HepG2 (cell line): ENCODE data around the gene PKDREJ. TPM values are rescaled to one million over a fixed set of nuclear protein-coding genes. Genes with fewer than 3 reads are reported as not detected.

Source experiments
- ARHGAP35 ChIP-seq: sonication (generic); formaldehyde crosslinking; IDR thresholded peaks from 2 replicates; pipeline ENCODE4 v1.9.0; 2022; ENCODE audit warnings: mild to moderate bottlenecking, inconsistent platforms, moderate library complexity, missing genetic modification reagents, borderline replicate concordance
- ATF6 ChIP-seq: sonication (generic); formaldehyde crosslinking; conservative IDR thresholded peaks from 2 replicates; pipeline ENCODE4 v1.4.0; 2020; ENCODE audit warnings: missing genetic modification reagents
- CCDC6 ChIP-seq: sonication (generic); formaldehyde crosslinking; IDR thresholded peaks from 2 replicates; pipeline ENCODE4 v1.8.1; 2022; ENCODE audit warnings: mild to moderate bottlenecking, missing genetic modification reagents, moderate library complexity
- CEBPB ChIP-seq: IDR thresholded peaks from 2 replicates; pipeline ENCODE4 v1.6.1; 2011; ENCODE audit warnings: low read depth, low read length, improper control_type of control experiment, borderline replicate concordance
- ERF ChIP-seq: IDR thresholded peaks from 2 replicates; pipeline ENCODE4 v1.6.1; 2018; ENCODE audit warnings: missing biosample characterization, missing genetic modification reagents
- HCFC1 ChIP-seq: fragments of 150-350 bp; IDR thresholded peaks from 2 replicates; pipeline ENCODE4 v1.6.1; 2014; ENCODE audit warnings: low read depth, low read length
- LBX2 ChIP-seq: sonication (generic); formaldehyde crosslinking; IDR thresholded peaks from 2 replicates; pipeline ENCODE4 v1.5.0; 2020; ENCODE audit warnings: missing genetic modification reagents, mild to moderate bottlenecking, borderline replicate concordance
- MAFF ChIP-seq: IDR thresholded peaks from 2 replicates; pipeline ENCODE4 v1.6.1; 2011; ENCODE audit warnings: low read depth, low read length, improper control_type of control experiment
- MXI1 ChIP-seq: IDR thresholded peaks from 3 replicates; pipeline ENCODE4 v1.6.1; 2012; ENCODE audit warnings: low read depth, low read length, inconsistent platforms, borderline replicate concordance
- MYPOP ChIP-seq: sonication (generic); formaldehyde crosslinking; IDR thresholded peaks from 2 replicates; pipeline ENCODE4 v1.8.1; 2023; ENCODE audit warnings: mild to moderate bottlenecking, moderate library complexity, missing genetic modification reagents
- NR2F2 ChIP-seq: IDR thresholded peaks from 2 replicates; pipeline ENCODE4 v1.6.1; 2012; ENCODE audit warnings: low read depth, inconsistent platforms, borderline replicate concordance
- REXO4 ChIP-seq: sonication (generic); formaldehyde crosslinking; IDR thresholded peaks from 2 replicates; pipeline ENCODE4 v1.8.0; 2022; ENCODE audit warnings: missing genetic modification reagents, mild to moderate bottlenecking, borderline replicate concordance
- RFX5 ChIP-seq: IDR thresholded peaks from 2 replicates; pipeline ENCODE4 v1.6.1; 2011; ENCODE audit warnings: low read depth, low read length, improper control_type of control experiment
- TCF7L2 ChIP-seq: IDR thresholded peaks from 2 replicates; pipeline ENCODE4 v1.6.1; 2011; ENCODE audit warnings: mild to moderate bottlenecking, low read depth, low read length, moderate library complexity
- TEAD3 ChIP-seq: optimal IDR thresholded peaks from 2 replicates; pipeline ENCODE3; 2016; ENCODE audit warnings: borderline replicate concordance
- TSC22D2 ChIP-seq: sonication (generic); formaldehyde crosslinking; IDR thresholded peaks from 2 replicates; pipeline ENCODE4 v1.5.1; 2020; ENCODE audit warnings: missing genetic modification reagents, mild to moderate bottlenecking, borderline replicate concordance
- ZFP41 ChIP-seq: sonication (generic); formaldehyde crosslinking; IDR thresholded peaks from 2 replicates; pipeline ENCODE4 v1.4.0; 2020; ENCODE audit warnings: mild to moderate bottlenecking, missing genetic modification reagents, borderline replicate concordance
- ZMAT3 ChIP-seq: sonication (generic); formaldehyde crosslinking; conservative IDR thresholded peaks from 2 replicates; pipeline ENCODE4 v1.7.0; 2021; ENCODE audit warnings: missing genetic modification reagents
- ZNF20 ChIP-seq: sonication (generic); formaldehyde crosslinking; IDR thresholded peaks from 2 replicates; pipeline ENCODE4 v1.4.0; 2020; ENCODE audit warnings: mild to moderate bottlenecking, moderate library complexity, missing genetic modification reagents
- ZNF24 ChIP-seq: fragments of 450-650 bp; IDR thresholded peaks from 2 replicates; pipeline ENCODE4 v1.6.1; 2017; ENCODE audit warnings: antibody characterized with exemption, mild to moderate bottlenecking
- ZNF3 ChIP-seq: IDR thresholded peaks from 2 replicates; pipeline ENCODE4 v1.7.0; 2017; ENCODE audit warnings: inconsistent platforms
- ZNF501 ChIP-seq: sonication (generic); formaldehyde crosslinking; IDR thresholded peaks from 2 replicates; pipeline ENCODE4 v1.5.1; 2020; ENCODE audit warnings: mild to moderate bottlenecking, moderate library complexity, missing genetic modification reagents
- ZNF558 ChIP-seq: sonication (generic); formaldehyde crosslinking; IDR thresholded peaks from 2 replicates; pipeline ENCODE4 v1.9.0; 2022; ENCODE audit warnings: mild to moderate bottlenecking, missing genetic modification reagents, borderline replicate concordance
- ZNF607 ChIP-seq: sonication (generic); formaldehyde crosslinking; IDR thresholded peaks from 2 replicates; pipeline ENCODE4 v1.5.1; 2020; ENCODE audit warnings: missing genetic modification reagents, mild to moderate bottlenecking, borderline replicate concordance
- ZNF768 ChIP-seq: sonication (generic); formaldehyde crosslinking; IDR thresholded peaks from 2 replicates; pipeline ENCODE4 v1.4.0; 2020; ENCODE audit warnings: missing genetic modification reagents
- ZSCAN22 ChIP-seq: sonication (generic); formaldehyde crosslinking; IDR thresholded peaks from 2 replicates; pipeline ENCODE4 v1.4.0; 2020; ENCODE audit warnings: mild to moderate bottlenecking, missing genetic modification reagents
- polyA plus RNA-seq, 8 experiments: library from polyadenylated mRNA; depleted of rRNA in 3 of 8; stranded (reverse) in 7 of 8; unstranded in 1 of 8; fragments of >200 nt; fragmentation: Illumina TruSeq in 4 of 8; extraction: Trizol in 4 of 8; gene quantifications; 2 replicates each; pipeline versions ENCODE4 v1.2.1 to v1.2.3, GENCODE V29; 2011 to 2016; ENCODE audit warnings: low read depth in 4 of 8, missing spikeins in 1 of 8, mixed read lengths in 1 of 8; ENCODE audit not compliant: insufficient read depth in 1 of 8
- total RNA-seq, 5 experiments: library from RNA; depleted of rRNA; stranded (reverse); fragments of >200 nt; fragmentation: Illumina TruSeq; extraction: Trizol; gene quantifications; 2 replicates each; pipeline ENCODE4 v1.2.3, GENCODE V29; 2016; ENCODE audit warnings: low read depth in 1 of 5

The PKDREJ gene
- total and polyA plus RNA-seq, 2 of the 13 experiments (the other 11 are each of a cell fraction or from before 2014, with no cell fraction given): not detected

GRCh38 chr22:46250035-46250782, 12.9 kb downstream of the PKDREJ start, which contains the start of gene CDPF1 (continued):
- no peak for TF ChIP-seq HCFC1
- TF ChIP-seq ARHGAP35 (CRISPR knock-in tag): no peak; the same call in 1 of the 2 replicates
- peak; percentile 53; the same call in 1 of the 2 replicates for TF ChIP-seq LBX2 (CRISPR knock-in tag)
- peak; percentile 88 for TF ChIP-seq ZNF501 (CRISPR knock-in tag)
- peak; percentile 70 for TF ChIP-seq MYPOP
- TF ChIP-seq ZNF558 (CRISPR knock-in tag): peak; percentile 32; the same call in 1 of the 2 replicates
- no peak for TF ChIP-seq ATF6 (CRISPR knock-in tag)
- TF ChIP-seq ERF (CRISPR knock-in tag): peak; percentile 67
- no peak for TF ChIP-seq TCF7L2
- TF ChIP-seq MAFF: no peak
- no peak for TF ChIP-seq ZSCAN22 (CRISPR knock-in tag)
- TF ChIP-seq MXI1: peak; percentile 86; the same call in 1 of the 3 replicates
- no peak; the same call in none of the 2 replicates for TF ChIP-seq ZNF607 (CRISPR knock-in tag)
- peak; percentile 56 for TF ChIP-seq ZNF768 (CRISPR knock-in tag)
- TF ChIP-seq RFX5: no peak; the same call in 1 of the 2 replicates
- TF ChIP-seq NR2F2: no peak; the same call in 1 of the 2 replicates
- no peak for TF ChIP-seq ZNF3
- no peak; the same call in 1 of the 2 replicates for TF ChIP-seq ZFP41 (CRISPR knock-in tag)
- TF ChIP-seq CCDC6 (CRISPR knock-in tag): peak; percentile 91
- TF ChIP-seq REXO4: peak; percentile 83; the same call in 1 of the 2 replicates
- TF ChIP-seq ZNF24: no peak
- TF ChIP-seq ZNF20 (CRISPR knock-in tag): no peak; the same call in 1 of the 2 replicates
- no peak for TF ChIP-seq CEBPB
- peak; percentile 6 for TF ChIP-seq TEAD3 (CRISPR knock-in tag)
- peak; percentile 96 for TF ChIP-seq ZMAT3 (CRISPR knock-in tag)
- peak; percentile 93 for TF ChIP-seq TSC22D2 (CRISPR knock-in tag)
